B cell (primary cell): ENCODE data around the gene MYCBP2. TPM values are rescaled to one million over a fixed set of nuclear protein-coding genes. Genes with fewer than 3 reads are reported as not detected.

ENCODE experiments used
- ATAC-seq: fragments of 200-7000 bp; cut with Tn5 transposase; one replicate; pipeline ENCODE4 v1.10.0; 2021; ENCODE audit warnings: low read depth, mild to moderate bottlenecking, moderate number of reproducible peaks, moderate library complexity
- CTCF ChIA-PET: fragments of 350-600 bp; sonication (Branson Sonifier 250); formaldehyde crosslinking; loops from one replicate; lab custom pipeline; 2021; ENCODE audit warnings: antibody characterized with exemption, inconsistent platforms; lab: Charles Lee
- POLR2A ChIA-PET: fragments of 350-600 bp; sonication (Branson Sonifier 250); formaldehyde crosslinking; loops from one replicate; lab custom pipeline; 2021; ENCODE audit warnings: antibody characterized with exemption; lab: Charles Lee
- DNase-seq: peaks from one replicate; pipeline ENCODE4 v3.0.0; 2013
- H2AFZ ChIP-seq: 2 replicates; pipeline ENCODE4 v1.6.1; 2012; ENCODE audit warnings: mild to moderate bottlenecking, low read depth, low read length; ENCODE audit not compliant: insufficient read depth, poor library complexity, severe bottlenecking
- H3K27ac ChIP-seq, 2 donors: 1 replicate in 1 of 2; 2 replicates in 1 of 2; pipeline ENCODE4 v1.5.1; 2012 to 2013; ENCODE audit warnings: low read length in 2 of 2, mild to moderate bottlenecking in 2 of 2, moderate library complexity in 1 of 2
- H3K27me3 ChIP-seq, 4 experiments: fragments of 200-600 bp in 1 of 4; sonication (generic) in 1 of 4; replicated peaks in 1 of 4; 1 replicate in 2 of 4; 2 replicates in 2 of 4; pipeline versions ENCODE4 v1.6.1 to v1.7.0; 2013 to 2016; ENCODE audit warnings: low read length in 3 of 4, mild to moderate bottlenecking in 2 of 4, mixed read lengths in 1 of 4, moderate library complexity in 1 of 4; ENCODE audit not compliant: insufficient read depth in 4 of 4, control insufficient read depth in 3 of 4; ENCODE audit errors: control extremely low read depth in 1 of 4
- H3K36me3 ChIP-seq, 2 experiments: replicated peaks in 1 of 2; 1 replicate in 1 of 2; 2 replicates in 1 of 2; pipeline versions ENCODE4 v1.6.1 to v1.7.1; 2013; ENCODE audit warnings: low read length in 1 of 2; ENCODE audit not compliant: insufficient read depth in 2 of 2, control insufficient read depth in 1 of 2; ENCODE audit errors: control extremely low read depth in 1 of 2, extremely low read depth in 1 of 2
- H3K4me1 ChIP-seq, 2 donors: fragments of 200-600 bp in 1 of 2; sonication (generic) in 1 of 2; 1 replicate in 1 of 2; 2 replicates in 1 of 2; pipeline versions ENCODE4 v1.5.1 to v1.6.1; 2013 to 2017; ENCODE audit warnings: low read length in 2 of 2; ENCODE audit not compliant: control insufficient read depth in 2 of 2, insufficient read depth in 2 of 2
- H3K4me2 ChIP-seq: replicated peaks from 2 replicates; pipeline ENCODE3; 2012; ENCODE audit warnings: mild to moderate bottlenecking, low read depth, low read length; ENCODE audit not compliant: poor library complexity, severe bottlenecking
- H3K4me3 ChIP-seq, 5 experiments: fragments of 200-600 bp in 1 of 5; sonication (generic) in 1 of 5; 1 replicate in 3 of 5; 2 replicates in 2 of 5; pipeline versions ENCODE4 v1.5.1 to v1.7.0; 2011 to 2016; ENCODE audit warnings: low read length in 4 of 5, mild to moderate bottlenecking in 4 of 5, low read depth in 2 of 5, control low read depth in 1 of 5, moderate library complexity in 1 of 5; ENCODE audit not compliant: insufficient read depth in 1 of 5; ENCODE audit errors: control extremely low read depth in 1 of 5, extremely low read depth in 1 of 5
- H3K79me2 ChIP-seq: fragments of 200-600 bp; sonication (generic); one replicate; pipeline ENCODE4 v1.6.0; 2016; ENCODE audit warnings: low read length; ENCODE audit not compliant: control insufficient read depth, insufficient read depth
- H3K9ac ChIP-seq: fragments of 200-600 bp; sonication (generic); 2 replicates; pipeline ENCODE4 v1.6.1; 2017; ENCODE audit warnings: mild to moderate bottlenecking, low read length, moderate library complexity
- H3K9me3 ChIP-seq, 3 donors: one replicate each; pipeline versions ENCODE4 v1.6.1 to v1.7.1; 2013; ENCODE audit warnings: low read length in 2 of 3; ENCODE audit not compliant: control insufficient read depth in 2 of 3, insufficient read depth in 1 of 3; ENCODE audit errors: control extremely low read depth in 1 of 3
- H4K20me1 ChIP-seq: 2 replicates; pipeline ENCODE4 v1.6.0; 2012; ENCODE audit warnings: mild to moderate bottlenecking, low read length; ENCODE audit not compliant: insufficient read depth, control insufficient read depth, poor library complexity, severe bottlenecking
- H3K27ac Mint-ChIP-seq: one replicate; pipeline ENCODE4 v1.8.0; 2021; ENCODE audit warnings: mixed read lengths
- H3K27me3 Mint-ChIP-seq: one replicate; pipeline ENCODE4 v1.8.0; 2021; ENCODE audit warnings: mixed read lengths
- H3K4me1 Mint-ChIP-seq: one replicate; pipeline ENCODE4 v1.8.0; 2021; ENCODE audit warnings: mixed read lengths
- H3K4me3 Mint-ChIP-seq: one replicate; pipeline ENCODE4 v1.8.0; 2021; ENCODE audit warnings: mixed read lengths
- H3K9me3 Mint-ChIP-seq: one replicate; pipeline ENCODE4 v1.8.0; 2022; ENCODE audit warnings: mixed read lengths; ENCODE audit not compliant: insufficient read depth
- EZH2 ChIP-seq: IDR thresholded peaks from 2 replicates; pipeline ENCODE4 v1.6.1; 2012; ENCODE audit warnings: borderline replicate concordance, low read depth, mild to moderate bottlenecking, moderate library complexity, low read length; ENCODE audit not compliant: insufficient read depth, poor library complexity, severe bottlenecking
- WGBS: methylation state at CpG from one replicate; pipeline ENCODE4 v1.1.5; 2013; ENCODE audit warnings: missing lambda C conversion rate; ENCODE audit not compliant: insufficient coverage; 5-methylcytosine and 5-hydroxymethylcytosine counted together
- intact Hi-C: fragments of 100-400 bp; cut with micrococcal nuclease; formaldehyde crosslinking; loops from one replicate; pipeline ENCODE4 v1.10.0; 2022
- polyA plus RNA-seq: library from polyadenylated mRNA; depleted of rRNA; stranded (reverse); fragments of >200 nt; gene quantifications from 2 replicates; pipeline ENCODE4 v1.2.3, GENCODE V29; 2012
- total RNA-seq, 2 donors: library from RNA; stranded (reverse); fragments of 120-200 nt in 1 of 2; gene quantifications; 1 replicate in 1 of 2; 2 replicates in 1 of 2; pipeline versions ENCODE4 v1.2.3 to v1.2.4, GENCODE V29; 2013 to 2022
- TF ChIP-seq, protein P1 (sequence below): fragments of 200-600 bp; IDR thresholded peaks from one replicate; pipeline ENCODE4 v1.8.0; 2022; ENCODE audit warnings: antibody characterized with exemption, mild to moderate bottlenecking

Gene MYCBP2
- total and polyA plus RNA-seq, 2 donors (not counting 1 experiment from before 2014, with no cell fraction given) = 84.0 to 237 TPM

DNA sequence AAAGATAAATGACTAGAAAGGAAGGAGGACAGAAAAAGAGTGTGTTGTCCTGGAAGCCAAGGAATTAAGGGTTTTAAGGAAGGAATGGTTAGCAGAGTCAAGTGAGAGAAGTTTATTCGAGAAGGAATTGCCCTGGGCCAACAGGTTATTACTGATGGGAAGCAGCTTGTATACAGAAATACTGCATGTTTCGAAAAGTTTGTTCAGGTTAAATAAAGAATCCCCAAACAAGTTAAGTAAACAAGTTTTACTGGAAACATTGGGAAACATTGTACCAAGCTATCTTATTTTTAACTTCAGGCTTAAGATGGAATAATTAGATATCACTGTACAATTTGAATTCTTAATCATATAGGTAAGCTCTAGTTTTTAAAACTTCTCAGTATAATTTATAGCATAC is 271.7 kb downstream of the MYCBP2 start:
- Mint-ChIP-seq H3K4me3 (no peak overlapping the region), H3K9me3 (no peaks in the 10 kb centered on the region), H3K27ac (no peak overlapping the region), H3K27me3 (no peaks in the 10 kb centered on the region), H3K4me1 (no peaks in the 10 kb centered on the region)
- ATAC-seq (no peak), DNase-seq (no peak)
- H3K27ac ChIP-seq = no peak overlapping the region
- peaks cover 6% of the 10 kb centered on the region for H3K79me2 ChIP-seq
- ChIA-PET POLR2A (no interaction called here), CTCF (no interaction called here)
- no peak overlapping the region for H3K9ac ChIP-seq
- H3K27me3 ChIP-seq = no peaks in the 10 kb centered on the region
- WGBS = 100% methylated on average over 1 of the region's 2 CpGs
- no peak for TF ChIP-seq EZH2
- TF ChIP-seq, protein P1, sequence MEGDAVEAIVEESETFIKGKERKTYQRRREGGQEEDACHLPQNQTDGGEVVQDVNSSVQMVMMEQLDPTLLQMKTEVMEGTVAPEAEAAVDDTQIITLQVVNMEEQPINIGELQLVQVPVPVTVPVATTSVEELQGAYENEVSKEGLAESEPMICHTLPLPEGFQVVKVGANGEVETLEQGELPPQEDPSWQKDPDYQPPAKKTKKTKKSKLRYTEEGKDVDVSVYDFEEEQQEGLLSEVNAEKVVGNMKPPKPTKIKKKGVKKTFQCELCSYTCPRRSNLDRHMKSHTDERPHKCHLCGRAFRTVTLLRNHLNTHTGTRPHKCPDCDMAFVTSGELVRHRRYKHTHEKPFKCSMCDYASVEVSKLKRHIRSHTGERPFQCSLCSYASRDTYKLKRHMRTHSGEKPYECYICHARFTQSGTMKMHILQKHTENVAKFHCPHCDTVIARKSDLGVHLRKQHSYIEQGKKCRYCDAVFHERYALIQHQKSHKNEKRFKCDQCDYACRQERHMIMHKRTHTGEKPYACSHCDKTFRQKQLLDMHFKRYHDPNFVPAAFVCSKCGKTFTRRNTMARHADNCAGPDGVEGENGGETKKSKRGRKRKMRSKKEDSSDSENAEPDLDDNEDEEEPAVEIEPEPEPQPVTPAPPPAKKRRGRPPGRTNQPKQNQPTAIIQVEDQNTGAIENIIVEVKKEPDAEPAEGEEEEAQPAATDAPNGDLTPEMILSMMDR = no peak
- no peak overlapping the region for H2AFZ ChIP-seq
- peaks cover 4 to 87% of the 10 kb centered on the region in 2 experiments for H3K36me3 ChIP-seq
- H4K20me1 ChIP-seq = no peaks in the 10 kb centered on the region
- H3K9me3 ChIP-seq = no peaks in the 10 kb centered on the region
- no peak overlapping the region for H3K4me3 ChIP-seq
- intact Hi-C loops = no loop called here
- no peak overlapping the region for H3K4me2 ChIP-seq
- H3K4me1 ChIP-seq = no peaks in the 10 kb centered on the region

DNA sequence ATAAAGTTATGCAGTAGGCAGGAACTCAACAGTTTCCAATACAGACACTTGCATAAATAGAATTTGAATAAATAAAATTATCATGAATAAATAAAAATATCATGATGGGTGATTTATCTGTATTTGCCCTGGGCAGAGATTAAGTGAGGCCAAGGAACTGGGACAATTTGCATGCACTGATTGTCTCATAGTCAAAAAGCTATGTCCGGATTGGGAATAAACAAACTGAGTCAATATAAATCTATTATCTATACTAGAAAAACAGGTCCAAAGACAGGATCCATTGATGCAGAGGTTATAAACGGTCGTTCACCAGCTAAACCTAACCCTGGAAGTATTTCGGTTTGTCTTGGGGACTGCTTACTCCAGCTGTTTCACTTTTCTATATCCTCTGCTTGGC is 273.7 kb downstream of the MYCBP2 start:
- WGBS = no CpG with 5 or more reads among the region's 4 CpGs
- intact Hi-C loops = no loop called here
- H3K27ac Mint-ChIP-seq = no peak overlapping the region

More for the DNA sequence above, 273.7 kb downstream of the MYCBP2 start:
- no peaks in the 10 kb centered on the region for H3K9me3 Mint-ChIP-seq
- DNase-seq = no peak
- Histone ChIP-seq H2AFZ (no peak overlapping the region), H3K27ac (no peak overlapping the region), H3K4me2 (no peak overlapping the region), H3K9ac (no peak overlapping the region), H3K79me2 (peaks cover 6% of the 10 kb centered on the region), H3K9me3 (no peaks in the 10 kb centered on the region), H3K27me3 (no peaks in the 10 kb centered on the region), H3K4me1 (no peaks in the 10 kb centered on the region), H3K36me3 (peaks cover 7 to 93% of the 10 kb centered on the region in 2 experiments), H3K4me3 (no peak overlapping the region), H4K20me1 (no peaks in the 10 kb centered on the region)
- no peaks in the 10 kb centered on the region for H3K27me3 Mint-ChIP-seq
- no peak overlapping the region for H3K4me3 Mint-ChIP-seq
- TF ChIP-seq, protein P1 = no peak
- no peak for TF ChIP-seq EZH2
- ChIA-PET POLR2A (no interaction called here), CTCF (no interaction called here)
- no peak for ATAC-seq
- peaks cover 7% of the 10 kb centered on the region for H3K4me1 Mint-ChIP-seq
